Central memory CD4-positive, alpha-beta T cell (primary cell): Measurements from ENCODE around the gene LGR5.
"Not testable (repeated sequence)": the region's sequence is repeated elsewhere in the genome, so short reads cannot be mapped to it uniquely, and the experiment has no call there.

ENCODE experiments used
- DNase-seq: peaks from one replicate; pipeline ENCODE4 v3.0.0; 2022

LGR5 gene

GRCh38 chr12:71552728-71553501, 113.3 kb downstream of the LGR5 start:
- no peak for DNase-seq

- no peak for DNase-seq
Observed at GRCh38 chr12:71555191-71555590, 115.6 kb downstream of the LGR5 start.

- DNase-seq = not testable (repeated sequence)
Observed at GRCh38 chr12:71555789-71556188, 116.2 kb downstream of the LGR5 start.

DNA sequence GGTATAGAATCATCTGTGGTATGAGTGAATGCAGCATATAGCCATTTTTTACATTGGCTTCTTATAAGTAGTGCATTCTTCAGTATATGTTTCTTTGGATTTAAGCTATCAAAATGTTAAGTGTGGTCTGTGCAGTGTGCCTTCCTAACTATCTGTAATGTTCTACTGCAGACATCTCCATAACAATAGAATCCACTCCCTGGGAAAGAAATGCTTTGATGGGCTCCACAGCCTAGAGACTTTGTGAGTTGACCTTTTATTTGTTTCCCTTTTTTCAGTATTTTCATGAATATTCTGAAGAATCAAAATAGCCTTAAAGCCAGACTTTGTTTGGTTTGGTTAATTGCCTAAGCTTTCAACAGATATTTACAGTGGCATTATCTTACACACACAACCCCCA, 116.8 kb downstream of the LGR5 start:
- DNase-seq = no peak

DNA sequence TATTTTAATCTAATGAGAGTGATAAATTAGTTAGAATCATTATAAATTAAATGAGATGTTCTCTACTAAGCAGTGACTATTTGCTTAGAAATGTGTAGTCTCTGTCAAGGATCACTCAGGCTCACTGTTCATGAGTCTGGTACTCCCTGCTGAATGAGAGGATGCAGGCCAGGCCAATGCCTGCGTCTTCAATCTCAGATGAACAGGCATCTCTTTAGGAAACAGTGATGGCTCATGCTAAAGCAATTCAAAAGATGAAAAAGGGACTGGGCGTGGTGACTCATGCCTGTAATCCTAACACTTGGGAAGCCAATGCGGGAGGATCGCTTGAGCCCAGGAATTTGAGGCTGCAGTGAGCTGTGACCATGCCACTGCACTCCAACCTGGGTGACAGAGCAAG, 117.3 kb downstream of the LGR5 start:
- no peak for DNase-seq

DNA sequence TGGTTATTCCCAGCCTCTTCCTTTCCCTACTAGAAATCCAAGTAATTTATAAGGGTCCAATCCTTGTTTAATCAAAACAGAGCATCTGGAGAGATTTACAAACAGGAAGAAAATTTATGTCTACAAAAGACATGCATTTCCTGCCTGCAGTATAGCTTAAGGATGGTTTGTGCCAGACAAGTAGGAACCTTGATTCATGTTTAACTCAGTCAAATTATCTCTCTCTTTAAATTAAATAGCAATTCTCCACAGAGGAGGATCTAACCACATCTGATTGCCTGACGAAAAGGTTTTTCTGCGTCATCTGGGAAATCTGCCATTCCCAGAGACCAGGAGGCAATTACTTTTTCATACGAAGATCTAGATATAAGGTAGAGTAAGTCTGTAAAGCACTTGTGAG, 118.8 kb downstream of the LGR5 start:
- no peak for DNase-seq

- DNase-seq = no peak
Observed at GRCh38 chr12:71562676-71563595, 123.3 kb downstream of the LGR5 start.

DNA sequence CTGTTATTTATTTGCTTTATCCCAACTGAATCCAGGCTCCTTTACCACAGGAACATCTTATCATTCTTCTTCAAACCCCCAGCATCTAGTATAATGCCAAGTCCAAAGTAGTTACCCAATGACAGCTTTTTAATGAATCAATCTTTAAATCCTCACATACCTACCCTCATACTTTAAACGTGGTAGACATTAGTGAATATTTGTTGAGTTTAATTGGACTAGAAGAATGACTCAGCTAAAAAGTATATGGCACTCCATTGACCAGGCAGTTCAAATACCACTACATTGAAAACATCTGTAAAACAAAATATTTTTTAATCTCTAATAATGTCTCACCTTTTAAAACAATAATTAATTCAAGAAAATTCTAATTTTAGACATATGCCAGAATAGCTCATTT, 125.9 kb downstream of the LGR5 start:
- no peak for DNase-seq

DNA sequence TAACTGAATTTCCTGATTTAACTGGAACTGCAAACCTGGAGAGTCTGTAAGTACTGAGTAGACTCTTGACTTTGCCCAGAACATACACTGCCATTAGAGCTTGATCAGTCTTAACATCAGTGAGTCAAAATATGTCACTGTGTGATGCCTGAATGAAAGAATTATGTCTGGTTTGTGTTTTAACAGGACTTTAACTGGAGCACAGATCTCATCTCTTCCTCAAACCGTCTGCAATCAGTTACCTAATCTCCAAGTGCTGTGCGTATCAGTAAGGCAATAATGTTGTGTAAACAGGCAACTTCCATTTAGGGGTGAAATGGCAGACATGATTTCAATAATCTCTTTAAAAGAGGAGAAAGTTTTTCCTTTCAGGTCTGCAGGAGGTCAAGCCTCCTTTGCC, 127.1 kb downstream of the LGR5 start:
- DNase-seq = no peak

- no peak for DNase-seq
Observed at GRCh38 chr12:71567537-71567936, 127.9 kb downstream of the LGR5 start.

GRCh38 chr12:71569885-71570284, 130.3 kb downstream of the LGR5 start:
- DNase-seq = not testable (repeated sequence)

DNA sequence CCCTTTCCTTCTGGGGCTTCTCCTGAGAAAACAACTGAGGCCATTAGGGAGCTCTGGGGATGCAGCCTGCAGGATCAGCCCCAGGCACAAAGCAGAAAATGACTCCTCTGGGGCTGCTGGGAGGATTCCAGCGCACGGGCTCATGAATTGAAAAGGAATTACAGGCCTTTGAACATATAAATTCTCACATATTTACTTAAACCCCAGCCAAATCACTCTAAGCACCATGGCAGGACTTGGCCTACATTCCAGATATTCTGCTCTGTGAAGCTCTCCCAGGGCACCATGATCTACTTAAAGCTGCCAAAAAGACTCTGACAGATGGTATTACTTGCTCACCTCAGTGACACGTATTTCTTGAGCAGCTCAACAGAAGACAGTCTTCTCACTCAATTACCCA, 136.9 kb downstream of the LGR5 start:
- no peak for DNase-seq

GRCh38 chr12:71578694-71579258, 139.2 kb downstream of the LGR5 start:
- no peak for DNase-seq

DNA sequence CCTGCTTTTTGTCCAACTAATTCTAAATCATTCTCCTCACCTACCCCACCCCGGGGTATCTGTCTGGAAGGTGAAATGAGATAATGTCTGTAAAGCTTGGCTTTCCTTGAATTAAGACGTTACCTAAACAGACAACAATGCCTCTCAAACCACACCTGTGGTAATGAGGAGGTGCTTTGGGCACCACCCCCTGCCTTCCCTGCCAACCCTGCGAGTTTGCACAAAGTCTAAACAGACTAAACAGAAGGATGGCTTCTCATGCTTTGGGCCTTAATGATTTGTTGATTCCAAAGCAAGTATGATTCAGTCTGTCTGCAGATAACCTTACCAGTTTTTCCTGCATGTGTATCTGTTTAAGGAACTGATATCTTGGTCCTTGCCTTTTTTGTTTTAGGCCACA, 141.6 kb downstream of the LGR5 start:
- no peak for DNase-seq

DNA sequence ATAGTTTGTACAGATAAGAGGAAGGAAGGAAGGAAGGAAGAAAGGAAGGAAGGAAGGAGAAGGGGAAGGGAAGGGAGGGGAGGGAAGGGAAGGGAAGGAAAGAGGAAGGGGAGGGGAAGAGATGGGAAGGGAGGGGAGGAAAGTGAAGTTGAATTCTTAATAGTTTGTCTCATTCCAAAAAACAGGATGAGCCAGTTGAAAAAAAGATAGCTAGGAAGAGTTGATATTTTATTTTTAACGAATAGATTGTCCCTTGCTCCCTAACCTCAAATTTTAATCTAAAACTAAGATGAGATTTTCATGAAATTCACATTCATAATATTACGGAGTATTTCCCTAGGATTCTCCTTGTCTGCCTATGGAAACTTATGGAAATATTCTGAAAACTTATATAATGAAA, 143.3 kb downstream of the LGR5 start:
- DNase-seq = no peak

DNA sequence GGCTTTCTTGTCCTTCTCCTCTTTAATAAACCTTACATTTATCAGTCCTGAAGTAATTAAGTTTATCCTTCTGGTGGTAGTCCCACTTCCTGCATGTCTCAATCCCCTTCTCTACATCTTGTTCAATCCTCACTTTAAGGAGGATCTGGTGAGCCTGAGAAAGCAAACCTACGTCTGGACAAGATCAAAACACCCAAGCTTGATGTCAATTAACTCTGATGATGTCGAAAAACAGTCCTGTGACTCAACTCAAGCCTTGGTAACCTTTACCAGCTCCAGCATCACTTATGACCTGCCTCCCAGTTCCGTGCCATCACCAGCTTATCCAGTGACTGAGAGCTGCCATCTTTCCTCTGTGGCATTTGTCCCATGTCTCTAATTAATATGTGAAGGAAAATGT, 144.8 kb downstream of the LGR5 start:
- no peak for DNase-seq

GRCh38 chr12:71585218-71585617, 145.6 kb downstream of the LGR5 start:
- DNase-seq = no peak

GRCh38 chr12:71587012-71587411, 147.4 kb downstream of the LGR5 start:
- no peak for DNase-seq

- no peak for DNase-seq
Observed at GRCh38 chr12:71589478-71589881, 149.9 kb downstream of the LGR5 start.

- DNase-seq = no peak
Observed at GRCh38 chr12:71591601-71592000, 152.0 kb downstream of the LGR5 start.

- no peak for DNase-seq
Observed at GRCh38 chr12:71592841-71593240, 153.2 kb downstream of the LGR5 start.

GRCh38 chr12:71594214-71594948, 154.8 kb downstream of the LGR5 start:
- no peak for DNase-seq

DNA sequence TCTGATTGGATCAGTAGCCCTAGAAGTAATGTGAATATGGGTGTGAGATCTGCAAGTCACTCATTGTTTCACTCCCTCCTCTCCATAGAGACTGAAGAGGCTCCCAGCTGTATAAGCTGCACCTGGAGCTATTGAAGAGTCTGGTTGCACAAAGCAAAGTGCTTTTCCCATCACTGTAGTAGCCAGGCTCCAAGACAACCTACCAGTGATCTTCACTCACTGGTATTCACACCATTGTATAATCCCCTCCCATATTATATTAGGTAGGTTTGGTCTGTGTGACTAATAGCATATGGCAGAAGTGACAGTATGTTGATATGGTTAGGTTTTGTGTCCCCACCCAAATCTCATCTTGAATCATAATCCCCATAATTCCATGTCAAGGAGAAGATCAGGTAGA, 159.6 kb downstream of the LGR5 start:
- no peak for DNase-seq
